Endothelial cell of umbilical vein (primary cell): ENCODE results near the gene MCIDAS. TPM values are rescaled to one million over a fixed set of nuclear protein-coding genes. Genes with fewer than 3 reads are reported as not detected.

ENCODE experiments used
- BruUV-seq: library from RNA; stranded (reverse); fragments of 400-500 nt; replicated peaks from 2 replicates; lab custom pipeline; 2021; lab: Mats Ljungman, UMichigan
- CTCF ChIA-PET: fragments of 300-600, 350-600 bp; sonication (Branson Sonifier 250); formaldehyde crosslinking; loops from one replicate; lab custom pipeline; 2021; ENCODE audit warnings: antibody characterized with exemption, inconsistent platforms; lab: Charles Lee
- POLR2A ChIA-PET: fragments of 300-600, 350-600 bp; sonication (Branson Sonifier 250); formaldehyde crosslinking; loops from one replicate; lab custom pipeline; 2021; ENCODE audit warnings: antibody characterized with exemption, inconsistent platforms; lab: Charles Lee
- DNase-seq: peaks from one replicate; pipeline ENCODE4 v3.0.0-alpha.2; 2011; ENCODE audit warnings: low read depth, low spot score
- FAIRE-seq: peaks from 2 replicates; lab custom pipeline; 2011; peaks lifted over from hg19 to GRCh38; lab: Jason Lieb, UNC
- H2AFZ ChIP-seq: 2 replicates; pipeline ENCODE4 v1.6.0; 2012; ENCODE audit warnings: low read depth, low read length, control low read depth, inconsistent platforms
- H3K27ac ChIP-seq: 2 replicates; pipeline ENCODE4 v1.5.1; 2011; ENCODE audit warnings: low read depth, mild to moderate bottlenecking, control low read depth, low read length, moderate library complexity; ENCODE audit not compliant: insufficient read depth
- H3K27me3 ChIP-seq, 2 experiments: 2 replicates each; pipeline versions ENCODE4 v1.6.0 to v1.6.1; 2011; ENCODE audit warnings: low read length in 2 of 2, mixed read lengths in 1 of 2; ENCODE audit not compliant: control insufficient read depth in 2 of 2, insufficient read depth in 2 of 2
- H3K36me3 ChIP-seq, 2 experiments: 2 replicates in 1 of 2; 3 replicates in 1 of 2; pipeline ENCODE4 v1.5.1; 2011; ENCODE audit warnings: low read length in 2 of 2, mild to moderate bottlenecking in 1 of 2, moderate library complexity in 1 of 2; ENCODE audit not compliant: control insufficient read depth in 2 of 2, insufficient read depth in 2 of 2; ENCODE audit errors: extremely low read depth in 1 of 2
- H3K4me1 ChIP-seq: 3 replicates; pipeline ENCODE4 v1.5.1; 2011; ENCODE audit warnings: mild to moderate bottlenecking, low read length; ENCODE audit not compliant: control insufficient read depth, insufficient read depth; ENCODE audit errors: extremely low read depth
- H3K4me2 ChIP-seq: 2 replicates; pipeline ENCODE4 v1.6.1; 2011; ENCODE audit warnings: low read length, control low read depth, mixed read lengths; ENCODE audit not compliant: insufficient read depth
- H3K4me3 ChIP-seq, 3 experiments: fragments of 200-600 bp in 1 of 3; sonication (generic), shearing (Covaris generic) in 1 of 3; replicated peaks in 1 of 3; 2 replicates each; pipeline ENCODE4 v1.5.1; 2011 to 2016; ENCODE audit warnings: control low read depth in 3 of 3, low read length in 3 of 3, mild to moderate bottlenecking in 2 of 3, inconsistent platforms in 1 of 3, low read depth in 1 of 3, moderate library complexity in 1 of 3; ENCODE audit not compliant: insufficient read depth in 1 of 3
- H3K79me2 ChIP-seq: 2 replicates; pipeline ENCODE4 v1.6.0; 2012; ENCODE audit warnings: low read length, inconsistent platforms; ENCODE audit not compliant: control insufficient read depth, insufficient read depth
- H3K9ac ChIP-seq: replicated peaks from 2 replicates; pipeline ENCODE3; 2011; ENCODE audit warnings: low read length, control low read depth; ENCODE audit not compliant: insufficient read depth; ENCODE audit errors: extremely low read depth
- H3K9me1 ChIP-seq: replicated peaks from 3 replicates; pipeline ENCODE4 v1.6.0; 2011; ENCODE audit warnings: mild to moderate bottlenecking, low read length; ENCODE audit not compliant: control insufficient read depth, insufficient read depth; ENCODE audit errors: extremely low read depth
- H3K9me3 ChIP-seq: replicated peaks from 2 replicates; pipeline ENCODE4 v1.5.1; 2012; ENCODE audit warnings: low read length, inconsistent platforms; ENCODE audit not compliant: control insufficient read depth, insufficient read depth
- H4K20me1 ChIP-seq: replicated peaks from 2 replicates; pipeline ENCODE3; 2011; ENCODE audit warnings: mild to moderate bottlenecking, low read length; ENCODE audit not compliant: control insufficient read depth, insufficient read depth; ENCODE audit errors: extremely low read depth
- EZH2 ChIP-seq: IDR thresholded peaks from 2 replicates; pipeline ENCODE4 v1.6.1; 2012; ENCODE audit warnings: borderline replicate concordance, low read depth, mild to moderate bottlenecking, moderate library complexity, low read length, inconsistent platforms; ENCODE audit not compliant: severe bottlenecking
- FOS ChIP-seq: IDR thresholded peaks from 2 replicates; pipeline ENCODE4 v1.6.1; 2011; ENCODE audit warnings: mild to moderate bottlenecking, low read length, moderate library complexity, borderline replicate concordance; ENCODE audit not compliant: insufficient read depth
- GATA2 ChIP-seq: IDR thresholded peaks from 2 replicates; pipeline ENCODE4 v1.7.0; 2011; ENCODE audit warnings: low read depth, mild to moderate bottlenecking, moderate library complexity, mixed read lengths, low read length; ENCODE audit not compliant: insufficient read length, insufficient read depth
- JUN ChIP-seq: IDR thresholded peaks from 2 replicates; pipeline ENCODE4 v1.6.1; 2011; ENCODE audit warnings: borderline replicate concordance, low read depth; ENCODE audit not compliant: insufficient read length, insufficient read depth
- MYC ChIP-seq: IDR thresholded peaks from one replicate; pipeline ENCODE4 v1.6.1; 2011; ENCODE audit warnings: mild to moderate bottlenecking, low read depth, low read length
- POLR2A ChIP-seq: IDR thresholded peaks from 2 replicates; pipeline ENCODE4 v1.6.1; 2012; ENCODE audit warnings: low read depth, mild to moderate bottlenecking, control low read depth, low read length
- POLR2AphosphoS5 ChIP-seq: IDR thresholded peaks from 2 replicates; pipeline ENCODE4 v1.6.1; 2012; ENCODE audit warnings: low read depth, mild to moderate bottlenecking, control low read depth, low read length, moderate library complexity; ENCODE audit not compliant: insufficient read depth
- dilution Hi-C: fragments of 300-500 bp; cut with MboI; formaldehyde crosslinking; loops from one replicate; pipeline ENCODE4 v1.15.0; 2019; ENCODE audit warnings: low sequenced_read_pairs; ENCODE audit not compliant: extremely low pct_ligation_motif_present
- intact Hi-C: fragments of 100-400 bp; cut with micrococcal nuclease; formaldehyde crosslinking; loops from one replicate; pipeline ENCODE4 v1.10.0; 2022
- polyA plus RNA-seq, 4 experiments: library from polyadenylated mRNA; depleted of rRNA in 3 of 4; stranded (reverse) in 3 of 4; unstranded in 1 of 4; fragments of >200 nt; gene quantifications; 2 replicates each; pipeline versions ENCODE4 v1.2.1 to v1.2.3, GENCODE V29; 2011 to 2012; ENCODE audit warnings: missing spikeins in 1 of 4
- total RNA-seq: library from RNA; stranded (reverse); gene quantifications from 2 replicates; pipeline ENCODE4 v1.2.3, GENCODE V29; 2021
- TF ChIP-seq, protein P1 (sequence below): IDR thresholded peaks from 2 replicates; pipeline ENCODE4 v1.6.1; 2011; ENCODE audit not compliant: insufficient read depth, insufficient read length
- TF ChIP-seq, protein P2 (sequence below), 2 donors: IDR thresholded peaks; 1 replicate in 1 of 2; 2 replicates in 1 of 2; pipeline ENCODE4 v1.5.1; 2011; ENCODE audit warnings: low read length in 2 of 2, mild to moderate bottlenecking in 2 of 2, moderate library complexity in 2 of 2, control low read depth in 1 of 2, inconsistent platforms in 1 of 2, low read depth in 1 of 2; ENCODE audit not compliant: insufficient read depth in 1 of 2; ENCODE audit errors: extremely low read depth in 1 of 2

Gene MCIDAS
- total and polyA plus RNA-seq, 2 donors (not counting 3 experiments of a cell fraction or from before 2014, with no cell fraction given) = not detected

DNA sequence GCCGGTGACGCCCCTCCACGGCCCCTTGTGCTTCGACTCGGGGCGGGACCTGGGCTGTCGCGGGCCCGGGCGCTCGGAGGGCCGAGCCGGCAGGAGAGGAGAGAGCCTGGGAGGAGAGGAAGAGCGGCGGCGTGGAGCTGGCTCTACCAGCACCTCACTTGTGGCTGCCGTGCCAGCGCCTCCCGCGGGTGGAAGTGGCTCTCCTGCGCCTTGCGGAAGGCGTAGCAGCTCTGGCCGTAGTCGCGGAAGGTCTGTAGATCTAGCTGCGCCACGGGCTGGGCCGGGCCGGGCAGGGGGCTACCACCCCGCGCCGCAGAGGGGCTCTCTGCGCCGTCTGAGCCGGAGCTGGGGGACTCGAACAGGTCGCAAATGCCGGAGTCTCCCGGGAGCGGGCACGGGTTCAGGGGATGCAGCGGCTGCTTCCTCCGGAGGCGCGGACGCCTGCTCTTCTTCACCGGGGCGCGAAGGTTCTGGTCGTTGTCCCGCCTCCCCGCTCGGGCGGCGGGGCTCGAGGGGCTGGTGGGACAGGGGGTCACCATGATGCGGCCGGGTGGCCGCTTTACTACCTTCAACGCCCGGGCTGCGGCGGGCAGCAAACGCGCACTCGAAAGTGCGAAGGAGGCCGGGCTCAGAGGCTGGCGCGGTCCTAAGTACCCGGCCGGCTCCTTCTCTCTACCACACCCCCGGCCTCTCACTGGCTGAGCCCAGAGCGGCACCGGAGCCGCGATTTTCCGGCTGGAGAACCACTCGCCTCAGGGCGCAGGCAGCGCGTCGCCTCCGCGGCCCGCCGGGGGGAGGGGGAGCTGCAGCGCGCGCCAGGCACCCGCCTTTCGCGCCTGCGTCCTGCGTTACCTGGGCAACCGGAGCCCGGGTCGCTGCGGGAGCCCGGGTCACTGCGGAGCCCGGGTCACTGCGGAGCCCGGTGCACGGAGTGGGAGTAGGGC lies 6.1 kb upstream of the MCIDAS start, which contains the start of gene CCNO:
Gene CCNO (minus strand): TSS at position 624 of the 944 bp plus-strand sequence. CDS start 85 bp downstream, at position 539.
- Histone ChIP-seq H3K79me2 (no peaks in the 10 kb centered on the region), H3K9ac (no peak within 1 kb of the TSS), H3K4me3 (peak within 1 kb of the TSS; percentile 44 to 70 (median 53)), H2AFZ (peak within 1 kb of the TSS; percentile 45), H3K4me1 (peaks cover 26% of the 10 kb centered on the region), H4K20me1 (no peaks in the 10 kb centered on the region), H3K9me1 (no peaks in the 10 kb centered on the region), H3K36me3 (no peaks in the 10 kb centered on the region), H3K27me3 (peaks cover 45% of the 10 kb centered on the region in 2 experiments), H3K27ac (no peak within 1 kb of the TSS), H3K9me3 (no peaks in the 10 kb centered on the region), H3K4me2 (peak within 1 kb of the TSS; percentile 93)
- dilution Hi-C loops (loop anchor here (10.0 kb wide), 1 partner anchor 68 kb away; the partner anchor contains the start of gene GPX8), intact Hi-C loops (loop anchor here (2.0 to 5.0 kb wide), 3 partner anchors 60 to 299 kb away; partner anchors contain the start of genes CDC20B, DHX29, MTREX and PLPP1)
- POLR2A ChIA-PET = no interaction called here
- BruUV-seq = no TSS peak
- TF ChIP-seq, protein P1, sequence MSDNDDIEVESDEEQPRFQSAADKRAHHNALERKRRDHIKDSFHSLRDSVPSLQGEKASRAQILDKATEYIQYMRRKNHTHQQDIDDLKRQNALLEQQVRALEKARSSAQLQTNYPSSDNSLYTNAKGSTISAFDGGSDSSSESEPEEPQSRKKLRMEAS = no peak
- peak; percentile 83 for DNase-seq
- CTCF ChIA-PET = interaction anchor here (0.9 to 2.6 kb wide), 10 partner anchors 9 to 459 kb away, joined by 3 to 11 read pairs (median 4); partner anchors contain the start of genes CDC20B and GPX8
- FAIRE-seq = peak; percentile 83

DNA sequence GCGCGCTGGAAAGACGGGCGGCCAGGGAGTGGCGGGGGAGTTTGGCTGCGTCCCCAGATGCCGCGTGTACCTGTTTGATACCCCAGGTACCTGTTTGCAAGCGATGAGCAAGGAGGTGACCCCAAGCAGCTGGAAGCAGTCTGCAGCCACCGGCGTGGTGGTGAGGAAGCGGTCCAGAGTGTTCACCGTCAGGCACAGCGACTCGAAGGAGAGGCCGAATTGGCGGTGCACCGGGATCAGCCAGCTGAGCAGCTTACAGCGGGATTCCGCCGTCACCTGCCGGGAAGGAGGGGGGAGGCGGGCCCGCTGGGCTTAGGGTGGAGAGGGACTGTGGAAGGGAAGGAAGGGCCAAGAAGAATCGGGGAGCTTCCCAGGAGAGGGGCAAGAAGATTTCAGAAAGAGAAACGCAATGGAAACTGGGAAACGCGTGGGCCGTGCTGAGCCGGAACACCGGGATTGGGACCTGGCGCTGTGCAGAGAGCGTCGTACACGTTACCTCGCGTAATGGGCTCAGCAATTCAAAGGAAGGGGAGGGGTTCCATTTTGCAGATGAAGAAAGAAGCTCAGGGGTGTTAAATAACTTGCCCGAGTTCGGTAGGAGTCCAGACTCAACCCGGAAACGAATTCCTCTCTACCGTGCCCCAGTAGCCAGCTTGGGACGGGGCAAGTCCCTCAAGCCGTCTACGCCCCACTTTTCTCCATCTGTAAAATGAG lies 5.3 kb upstream of the MCIDAS start:
- H3K79me2 ChIP-seq = no peaks in the 10 kb centered on the region
- H3K27me3 ChIP-seq = peaks cover 51 to 54% of the 10 kb centered on the region in 2 experiments
- CTCF ChIA-PET = interaction anchor here (0.6 to 2.6 kb wide), 9 partner anchors 8 to 872 kb away, joined by 3 to 11 read pairs (median 3); partner anchors contain the start of genes CDC20B and GPX8
- peak; percentile 38 for FAIRE-seq
- no peak overlapping the region for H3K9ac ChIP-seq
- dilution Hi-C loops = loop anchor here (10.0 kb wide), 1 partner anchor 68 kb away; the partner anchor contains the start of gene GPX8
- H3K9me3 ChIP-seq = no peaks in the 10 kb centered on the region
- no TSS peak for BruUV-seq
- TF ChIP-seq, protein P1 = no peak
- TF ChIP-seq MYC (no peak), EZH2 (no peak), POLR2AphosphoS5 (no peak), JUN (no peak), POLR2A (no peak), GATA2 (no peak), FOS (no peak)
- TF ChIP-seq, protein P2, sequence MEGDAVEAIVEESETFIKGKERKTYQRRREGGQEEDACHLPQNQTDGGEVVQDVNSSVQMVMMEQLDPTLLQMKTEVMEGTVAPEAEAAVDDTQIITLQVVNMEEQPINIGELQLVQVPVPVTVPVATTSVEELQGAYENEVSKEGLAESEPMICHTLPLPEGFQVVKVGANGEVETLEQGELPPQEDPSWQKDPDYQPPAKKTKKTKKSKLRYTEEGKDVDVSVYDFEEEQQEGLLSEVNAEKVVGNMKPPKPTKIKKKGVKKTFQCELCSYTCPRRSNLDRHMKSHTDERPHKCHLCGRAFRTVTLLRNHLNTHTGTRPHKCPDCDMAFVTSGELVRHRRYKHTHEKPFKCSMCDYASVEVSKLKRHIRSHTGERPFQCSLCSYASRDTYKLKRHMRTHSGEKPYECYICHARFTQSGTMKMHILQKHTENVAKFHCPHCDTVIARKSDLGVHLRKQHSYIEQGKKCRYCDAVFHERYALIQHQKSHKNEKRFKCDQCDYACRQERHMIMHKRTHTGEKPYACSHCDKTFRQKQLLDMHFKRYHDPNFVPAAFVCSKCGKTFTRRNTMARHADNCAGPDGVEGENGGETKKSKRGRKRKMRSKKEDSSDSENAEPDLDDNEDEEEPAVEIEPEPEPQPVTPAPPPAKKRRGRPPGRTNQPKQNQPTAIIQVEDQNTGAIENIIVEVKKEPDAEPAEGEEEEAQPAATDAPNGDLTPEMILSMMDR (IDR thresholded peaks at IDR 0.05; ENCODE audit: extremely low read depth in 1 of 2, insufficient read depth in 1 of 2, low read depth in 1 of 2, low read length in 2 of 2) = no peak
- no peak overlapping the region for H3K27ac ChIP-seq
- peak; percentile 24 for DNase-seq
- peak overlapping the region; percentile 45 for H2AFZ ChIP-seq
- intact Hi-C loops = loop anchor here (2.0 to 5.0 kb wide), 3 partner anchors 60 to 300 kb away; partner anchors contain the start of genes CDC20B, DHX29, MTREX and PLPP1
- peak overlapping the region; percentile 93 for H3K4me2 ChIP-seq
- H3K9me1 ChIP-seq = no peaks in the 10 kb centered on the region
- POLR2A ChIA-PET = no interaction called here
- H3K36me3 ChIP-seq = no peaks in the 10 kb centered on the region
- no peaks in the 10 kb centered on the region for H4K20me1 ChIP-seq
- H3K4me1 ChIP-seq = peaks cover 28% of the 10 kb centered on the region
- peak overlapping the region; percentile 44 to 70 (median 53) for H3K4me3 ChIP-seq
